B cell (primary cell): ENCODE data around the gene NR1D1. TPM values are rescaled to one million over a fixed set of nuclear protein-coding genes. Genes with fewer than 3 reads are reported as not detected.

Experiments used
- ATAC-seq: fragments of 200-7000 bp; cut with Tn5 transposase; one replicate; pipeline ENCODE4 v1.10.0; 2021; ENCODE audit warnings: low read depth, mild to moderate bottlenecking, moderate number of reproducible peaks, moderate library complexity
- CTCF ChIA-PET: fragments of 350-600 bp; sonication (Branson Sonifier 250); formaldehyde crosslinking; loops from one replicate; lab custom pipeline; 2021; ENCODE audit warnings: antibody characterized with exemption, inconsistent platforms; lab: Charles Lee
- POLR2A ChIA-PET: fragments of 350-600 bp; sonication (Branson Sonifier 250); formaldehyde crosslinking; loops from one replicate; lab custom pipeline; 2021; ENCODE audit warnings: antibody characterized with exemption; lab: Charles Lee
- DNase-seq: peaks from one replicate; pipeline ENCODE4 v3.0.0; 2013
- H2AFZ ChIP-seq: 2 replicates; pipeline ENCODE4 v1.6.1; 2012; ENCODE audit warnings: mild to moderate bottlenecking, low read depth, low read length; ENCODE audit not compliant: insufficient read depth, poor library complexity, severe bottlenecking
- H3K27ac ChIP-seq, 2 donors: 1 replicate in 1 of 2; 2 replicates in 1 of 2; pipeline ENCODE4 v1.5.1; 2012 to 2013; ENCODE audit warnings: low read length in 2 of 2, mild to moderate bottlenecking in 2 of 2, moderate library complexity in 1 of 2
- H3K27me3 ChIP-seq, 4 experiments: fragments of 200-600 bp in 1 of 4; sonication (generic) in 1 of 4; replicated peaks in 1 of 4; 1 replicate in 2 of 4; 2 replicates in 2 of 4; pipeline versions ENCODE4 v1.6.1 to v1.7.0; 2013 to 2016; ENCODE audit warnings: low read length in 3 of 4, mild to moderate bottlenecking in 2 of 4, mixed read lengths in 1 of 4, moderate library complexity in 1 of 4; ENCODE audit not compliant: insufficient read depth in 4 of 4, control insufficient read depth in 3 of 4; ENCODE audit errors: control extremely low read depth in 1 of 4
- H3K36me3 ChIP-seq, 2 experiments: replicated peaks in 1 of 2; 1 replicate in 1 of 2; 2 replicates in 1 of 2; pipeline versions ENCODE4 v1.6.1 to v1.7.1; 2013; ENCODE audit warnings: low read length in 1 of 2; ENCODE audit not compliant: insufficient read depth in 2 of 2, control insufficient read depth in 1 of 2; ENCODE audit errors: control extremely low read depth in 1 of 2, extremely low read depth in 1 of 2
- H3K4me1 ChIP-seq, 2 donors: fragments of 200-600 bp in 1 of 2; sonication (generic) in 1 of 2; 1 replicate in 1 of 2; 2 replicates in 1 of 2; pipeline versions ENCODE4 v1.5.1 to v1.6.1; 2013 to 2017; ENCODE audit warnings: low read length in 2 of 2; ENCODE audit not compliant: control insufficient read depth in 2 of 2, insufficient read depth in 2 of 2
- H3K4me2 ChIP-seq: replicated peaks from 2 replicates; pipeline ENCODE3; 2012; ENCODE audit warnings: mild to moderate bottlenecking, low read depth, low read length; ENCODE audit not compliant: poor library complexity, severe bottlenecking
- H3K4me3 ChIP-seq, 5 experiments: fragments of 200-600 bp in 1 of 5; sonication (generic) in 1 of 5; 1 replicate in 3 of 5; 2 replicates in 2 of 5; pipeline versions ENCODE4 v1.5.1 to v1.7.0; 2011 to 2016; ENCODE audit warnings: low read length in 4 of 5, mild to moderate bottlenecking in 4 of 5, low read depth in 2 of 5, control low read depth in 1 of 5, moderate library complexity in 1 of 5; ENCODE audit not compliant: insufficient read depth in 1 of 5; ENCODE audit errors: control extremely low read depth in 1 of 5, extremely low read depth in 1 of 5
- H3K79me2 ChIP-seq: fragments of 200-600 bp; sonication (generic); one replicate; pipeline ENCODE4 v1.6.0; 2016; ENCODE audit warnings: low read length; ENCODE audit not compliant: control insufficient read depth, insufficient read depth
- H3K9ac ChIP-seq: fragments of 200-600 bp; sonication (generic); 2 replicates; pipeline ENCODE4 v1.6.1; 2017; ENCODE audit warnings: mild to moderate bottlenecking, low read length, moderate library complexity
- H3K9me3 ChIP-seq, 3 donors: one replicate each; pipeline versions ENCODE4 v1.6.1 to v1.7.1; 2013; ENCODE audit warnings: low read length in 2 of 3; ENCODE audit not compliant: control insufficient read depth in 2 of 3, insufficient read depth in 1 of 3; ENCODE audit errors: control extremely low read depth in 1 of 3
- H4K20me1 ChIP-seq: 2 replicates; pipeline ENCODE4 v1.6.0; 2012; ENCODE audit warnings: mild to moderate bottlenecking, low read length; ENCODE audit not compliant: insufficient read depth, control insufficient read depth, poor library complexity, severe bottlenecking
- H3K27ac Mint-ChIP-seq: one replicate; pipeline ENCODE4 v1.8.0; 2021; ENCODE audit warnings: mixed read lengths
- H3K27me3 Mint-ChIP-seq: one replicate; pipeline ENCODE4 v1.8.0; 2021; ENCODE audit warnings: mixed read lengths
- H3K4me1 Mint-ChIP-seq: one replicate; pipeline ENCODE4 v1.8.0; 2021; ENCODE audit warnings: mixed read lengths
- H3K4me3 Mint-ChIP-seq: one replicate; pipeline ENCODE4 v1.8.0; 2021; ENCODE audit warnings: mixed read lengths
- H3K9me3 Mint-ChIP-seq: one replicate; pipeline ENCODE4 v1.8.0; 2022; ENCODE audit warnings: mixed read lengths; ENCODE audit not compliant: insufficient read depth
- CTCF ChIP-seq: fragments of 200-600 bp; IDR thresholded peaks from one replicate; pipeline ENCODE4 v1.8.0; 2022; ENCODE audit warnings: antibody characterized with exemption, mild to moderate bottlenecking
- EZH2 ChIP-seq: IDR thresholded peaks from 2 replicates; pipeline ENCODE4 v1.6.1; 2012; ENCODE audit warnings: borderline replicate concordance, low read depth, mild to moderate bottlenecking, moderate library complexity, low read length; ENCODE audit not compliant: insufficient read depth, poor library complexity, severe bottlenecking
- WGBS: methylation state at CpG from one replicate; pipeline ENCODE4 v1.1.5; 2013; ENCODE audit warnings: missing lambda C conversion rate; ENCODE audit not compliant: insufficient coverage; 5-methylcytosine and 5-hydroxymethylcytosine counted together
- intact Hi-C: fragments of 100-400 bp; cut with micrococcal nuclease; formaldehyde crosslinking; loops from one replicate; pipeline ENCODE4 v1.10.0; 2022
- polyA plus RNA-seq: library from polyadenylated mRNA; depleted of rRNA; stranded (reverse); fragments of >200 nt; gene quantifications from 2 replicates; pipeline ENCODE4 v1.2.3, GENCODE V29; 2012
- total RNA-seq, 2 donors: library from RNA; stranded (reverse); fragments of 120-200 nt in 1 of 2; gene quantifications; 1 replicate in 1 of 2; 2 replicates in 1 of 2; pipeline versions ENCODE4 v1.2.3 to v1.2.4, GENCODE V29; 2013 to 2022

NR1D1 gene
- total and polyA plus RNA-seq, 2 donors (not counting 1 experiment from before 2014, with no cell fraction given) = 6.7 to 7.7 TPM

DNA sequence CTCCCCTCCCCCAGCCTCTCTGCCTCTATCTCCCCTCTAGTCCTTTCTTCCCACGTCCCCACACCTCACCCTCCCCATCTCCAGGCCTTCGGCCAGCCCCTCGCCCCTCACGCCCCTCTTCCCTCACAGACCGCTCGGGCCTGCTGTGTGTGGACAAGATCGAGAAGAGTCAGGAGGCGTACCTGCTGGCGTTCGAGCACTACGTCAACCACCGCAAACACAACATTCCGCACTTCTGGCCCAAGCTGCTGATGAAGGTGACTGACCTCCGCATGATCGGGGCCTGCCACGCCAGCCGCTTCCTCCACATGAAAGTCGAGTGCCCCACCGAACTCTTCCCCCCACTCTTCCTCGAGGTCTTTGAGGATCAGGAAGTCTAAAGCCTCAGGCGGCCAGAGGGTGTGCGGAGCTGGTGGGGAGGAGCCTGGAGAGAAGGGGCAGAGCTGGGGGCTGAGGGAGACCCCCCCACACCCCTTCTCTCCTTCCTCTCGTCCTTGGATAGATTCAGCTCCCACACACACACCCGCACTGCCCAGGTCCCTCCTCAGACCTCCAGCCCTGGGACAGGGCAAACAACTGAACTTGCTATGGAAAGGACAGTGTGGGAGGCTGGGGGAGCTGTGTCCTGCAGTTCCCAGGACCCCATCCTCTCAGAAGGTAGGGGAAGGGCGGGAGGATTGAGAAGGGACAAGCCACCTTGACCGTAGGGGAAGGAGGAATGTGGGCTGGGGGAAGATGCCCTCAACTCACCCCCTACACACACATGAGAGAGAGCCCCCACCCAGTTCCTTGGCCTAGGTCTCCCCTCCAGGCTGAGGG is 11.1 kb downstream of the NR1D1 start:
- TF ChIP-seq EZH2 = no peak
- no peak for TF ChIP-seq CTCF
- Mint-ChIP-seq H3K4me3 (no peak overlapping the region), H3K4me1 (peaks cover 8% of the 10 kb centered on the region), H3K27me3 (no peaks in the 10 kb centered on the region), H3K9me3 (no peaks in the 10 kb centered on the region), H3K27ac (no peak overlapping the region)
- Histone ChIP-seq H3K79me2 (peaks cover 3% of the 10 kb centered on the region), H3K4me2 (no peak overlapping the region), H3K4me1 (peaks cover 0 to 4% of the 10 kb centered on the region in 2 donors), H3K9ac (no peak overlapping the region), H3K36me3 (peaks cover 6 to 45% of the 10 kb centered on the region in 2 experiments), H3K27me3 (no peaks in the 10 kb centered on the region), H2AFZ (no peak overlapping the region), H3K9me3 (no peaks in the 10 kb centered on the region), H3K27ac (no peak overlapping the region), H4K20me1 (no peaks in the 10 kb centered on the region), H3K4me3 (no peak overlapping the region)
- 92% methylated on average over 15 of the region's 26 CpGs for WGBS
- ChIA-PET CTCF (interaction anchor here (1.7 to 3.9 kb wide), 3 partner anchors 13 to 30 kb away, joined by 3 to 29 read pairs (median 5); no protein-coding TSS in a partner anchor), POLR2A (interaction anchor here (0.6 to 1.0 kb wide), 3 partner anchors 9 to 654 kb away, joined by 3 to 4 read pairs (median 3); no protein-coding TSS in a partner anchor)
- intact Hi-C loops = no loop called here
- ATAC-seq (no peak), DNase-seq (no peak)
